Uterus (tissue), 2 donors: Measurements from ENCODE around the gene NCOA1.

Source experiments
- CTCF ChIP-seq, 4 experiments: fragments of 200-600 bp in 2 of 4; fragments of 450-650 bp in 2 of 4; sonication (generic) in 2 of 4; IDR thresholded peaks; one replicate each; pipeline ENCODE4 v1.5.1; 2016 to 2019; ENCODE audit warnings: antibody characterized with exemption in 4 of 4, mild to moderate bottlenecking in 2 of 4, moderate library complexity in 1 of 4
- POLR2A ChIP-seq, 2 donors: fragments of 450-650 bp; IDR thresholded peaks; one replicate each; pipeline ENCODE4 v1.6.1; 2016; ENCODE audit warnings: antibody characterized with exemption in 2 of 2, mild to moderate bottlenecking in 1 of 2, moderate library complexity in 1 of 2

GRCh38 chr2:24495451-24495850 is 4.4 kb downstream of the NCOA1 start:
- TF ChIP-seq POLR2A (IDR thresholded peaks at IDR 0.05) = no peak
- no peak for TF ChIP-seq CTCF (IDR thresholded peaks at IDR 0.05)
